SU-DHL-6 (cell line): ENCODE results near the gene FOXP4.

ENCODE experiments used
- H2AFZ ChIP-seq: fragments of 200-600 bp; sonication (generic); 2 replicates; pipeline ENCODE4 v1.6.1; 2014; ENCODE audit warnings: low read depth, mild to moderate bottlenecking, moderate library complexity, mixed read lengths, antibody characterized with exemption, low read length; ENCODE audit not compliant: severe bottlenecking
- H3F3A ChIP-seq: fragments of 200-600 bp; shearing (Covaris generic); 2 replicates; pipeline ENCODE4 v1.6.0; 2016; ENCODE audit warnings: antibody characterized with exemption, mild to moderate bottlenecking; ENCODE audit not compliant: insufficient read depth
- H3K27ac ChIP-seq: fragments of 200-600 bp; sonication (generic); 2 replicates; pipeline ENCODE4 v1.5.1; 2016; ENCODE audit warnings: low read depth, mild to moderate bottlenecking, low read length, moderate library complexity, mixed read lengths
- H3K27me3 ChIP-seq: fragments of 200-600 bp; sonication (generic), shearing (Covaris generic); 2 replicates; pipeline ENCODE4 v1.6.0; 2014; ENCODE audit warnings: mild to moderate bottlenecking, low read length
- H3K36me3 ChIP-seq: fragments of 200-600 bp; sonication (generic); 2 replicates; pipeline ENCODE4 v1.6.1; 2014; ENCODE audit warnings: mild to moderate bottlenecking, low read length, mixed read lengths
- H3K4me2 ChIP-seq: fragments of 300-600, 200-600 bp; shearing (Covaris generic), sonication (generic); 2 replicates; pipeline ENCODE4 v1.6.0; 2014; ENCODE audit warnings: low read length, low read depth, mild to moderate bottlenecking; ENCODE audit not compliant: poor library complexity, severe bottlenecking
- H3K4me3 ChIP-seq: fragments of 200-600 bp; sonication (generic); 2 replicates; pipeline ENCODE4 v1.5.1; 2014; ENCODE audit warnings: antibody characterized with exemption, low read length, mild to moderate bottlenecking, mixed read lengths; ENCODE audit not compliant: insufficient read depth, poor library complexity, severe bottlenecking
- H3K79me2 ChIP-seq: fragments of 200-600 bp; sonication (generic); 2 replicates; pipeline ENCODE4 v1.6.1; 2014; ENCODE audit warnings: mild to moderate bottlenecking, low read length, moderate library complexity; ENCODE audit not compliant: insufficient read depth
- H3K9ac ChIP-seq: fragments of 200-600 bp; sonication (generic); 2 replicates; pipeline ENCODE4 v1.7.0; 2014; ENCODE audit warnings: mild to moderate bottlenecking, low read length
- H3K9me2 ChIP-seq: fragments of 200-600 bp; sonication (generic); replicated peaks from 2 replicates; pipeline ENCODE4 v1.6.1; 2014; ENCODE audit warnings: low read length; ENCODE audit not compliant: insufficient read depth
- H3K9me3 ChIP-seq: fragments of 200-600 bp; sonication (generic); 2 replicates; pipeline ENCODE4 v1.6.1; 2014; ENCODE audit warnings: low read length, mixed read lengths; ENCODE audit not compliant: insufficient read depth
- H4K20me1 ChIP-seq: fragments of 200-600 bp; sonication (generic); 2 replicates; pipeline ENCODE4 v1.6.1; 2014; ENCODE audit warnings: low read depth, mild to moderate bottlenecking, antibody characterized with exemption, low read length, moderate library complexity, mixed read lengths
- EZH2phosphoT487 ChIP-seq: fragments of 200-600 bp; sonication (generic), shearing (Covaris generic); conservative IDR thresholded peaks from 2 replicates; pipeline ENCODE4 v1.6.1; 2018; ENCODE audit warnings: mild to moderate bottlenecking, antibody characterized with exemption, low read length, moderate library complexity, mixed read lengths
- TF ChIP-seq, protein P1 (sequence below): fragments of 200-600 bp; sonication (generic); IDR thresholded peaks from one replicate; pipeline ENCODE4 v1.5.1; 2017; ENCODE audit warnings: antibody characterized with exemption, mild to moderate bottlenecking, low read length, moderate library complexity; ENCODE audit not compliant: insufficient read depth, poor library complexity, severe bottlenecking

FOXP4 gene

DNA sequence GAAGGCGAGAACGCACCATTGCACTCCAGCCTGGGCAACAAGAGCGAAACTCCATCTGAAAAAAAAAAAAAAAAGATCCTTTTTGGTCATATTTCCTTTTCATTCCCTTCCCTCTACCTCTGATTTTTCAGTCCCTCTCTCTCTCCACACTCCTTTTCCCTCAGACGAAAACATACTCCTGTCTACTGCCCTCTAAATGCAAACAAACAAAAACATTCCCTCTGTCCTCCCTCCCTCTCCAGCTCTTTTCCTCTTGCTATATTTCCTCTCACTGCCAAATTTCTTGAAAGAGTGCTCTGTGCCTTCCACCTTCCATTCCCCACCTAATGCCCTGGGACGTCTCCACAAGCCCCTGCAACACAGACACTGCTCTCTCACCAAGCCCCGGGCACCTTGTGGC is 77.1 kb downstream of the FOXP4 start:
- no peak overlapping the region for H3K9ac ChIP-seq
- H3K79me2 ChIP-seq, result no peaks in the 10 kb centered on the region
- H3K27me3 ChIP-seq, result no peaks in the 10 kb centered on the region
- no peaks in the 10 kb centered on the region for H3F3A ChIP-seq
- H4K20me1 ChIP-seq, result no peaks in the 10 kb centered on the region
- H2AFZ ChIP-seq, result no peak overlapping the region
- no peaks in the 10 kb centered on the region for H3K9me2 ChIP-seq
- no peak overlapping the region for H3K4me2 ChIP-seq
- TF ChIP-seq, protein P1, sequence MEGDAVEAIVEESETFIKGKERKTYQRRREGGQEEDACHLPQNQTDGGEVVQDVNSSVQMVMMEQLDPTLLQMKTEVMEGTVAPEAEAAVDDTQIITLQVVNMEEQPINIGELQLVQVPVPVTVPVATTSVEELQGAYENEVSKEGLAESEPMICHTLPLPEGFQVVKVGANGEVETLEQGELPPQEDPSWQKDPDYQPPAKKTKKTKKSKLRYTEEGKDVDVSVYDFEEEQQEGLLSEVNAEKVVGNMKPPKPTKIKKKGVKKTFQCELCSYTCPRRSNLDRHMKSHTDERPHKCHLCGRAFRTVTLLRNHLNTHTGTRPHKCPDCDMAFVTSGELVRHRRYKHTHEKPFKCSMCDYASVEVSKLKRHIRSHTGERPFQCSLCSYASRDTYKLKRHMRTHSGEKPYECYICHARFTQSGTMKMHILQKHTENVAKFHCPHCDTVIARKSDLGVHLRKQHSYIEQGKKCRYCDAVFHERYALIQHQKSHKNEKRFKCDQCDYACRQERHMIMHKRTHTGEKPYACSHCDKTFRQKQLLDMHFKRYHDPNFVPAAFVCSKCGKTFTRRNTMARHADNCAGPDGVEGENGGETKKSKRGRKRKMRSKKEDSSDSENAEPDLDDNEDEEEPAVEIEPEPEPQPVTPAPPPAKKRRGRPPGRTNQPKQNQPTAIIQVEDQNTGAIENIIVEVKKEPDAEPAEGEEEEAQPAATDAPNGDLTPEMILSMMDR, result no peak
- TF ChIP-seq EZH2phosphoT487, result no peak
- H3K36me3 ChIP-seq, result no peaks in the 10 kb centered on the region
- no peak overlapping the region for H3K27ac ChIP-seq
- H3K9me3 ChIP-seq, result no peaks in the 10 kb centered on the region
- H3K4me3 ChIP-seq, result no peak overlapping the region

DNA sequence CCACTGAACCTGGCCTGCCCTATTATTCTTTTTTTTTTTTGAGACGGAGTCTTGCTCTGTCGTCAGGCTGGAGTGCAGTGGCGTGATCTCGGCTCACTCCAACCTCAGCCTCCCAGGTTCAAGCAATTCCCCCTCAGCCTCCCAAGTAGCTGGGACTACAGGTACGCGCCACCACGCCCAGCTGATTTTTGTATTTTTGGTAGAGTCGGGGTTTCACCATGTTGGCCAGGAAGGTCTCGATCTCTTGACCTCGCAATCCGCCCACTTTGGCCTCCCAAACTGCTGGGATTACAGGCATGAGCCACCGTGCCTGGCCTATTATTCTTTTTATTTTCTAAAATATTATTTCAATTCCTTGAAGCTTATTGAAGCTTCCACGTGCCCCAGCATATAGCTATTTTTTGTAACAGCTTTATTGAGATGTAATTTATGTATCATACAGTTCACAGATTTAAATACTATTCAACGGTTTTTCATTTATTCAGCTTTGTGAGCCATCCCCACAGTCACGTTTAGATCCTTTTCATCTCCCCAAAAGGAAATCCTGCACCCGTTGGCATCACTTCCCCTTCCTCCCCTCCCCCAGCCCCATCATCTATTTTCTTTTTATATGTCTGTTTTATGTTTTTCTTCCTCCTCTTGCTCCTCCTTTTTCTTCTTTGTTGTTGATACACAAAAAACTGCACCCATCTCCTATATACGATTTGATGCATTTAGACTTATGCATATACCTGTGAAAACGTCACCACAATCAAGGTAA is 78.6 kb downstream of the FOXP4 start:
- Histone ChIP-seq H2AFZ (no peak overlapping the region), H3K79me2 (no peaks in the 10 kb centered on the region), H4K20me1 (no peaks in the 10 kb centered on the region), H3K27ac (no peak overlapping the region), H3K36me3 (no peaks in the 10 kb centered on the region), H3K9me3 (no peaks in the 10 kb centered on the region), H3K9me2 (no peaks in the 10 kb centered on the region), H3K27me3 (no peaks in the 10 kb centered on the region), H3K4me3 (no peak overlapping the region), H3K9ac (no peak overlapping the region), H3K4me2 (no peak overlapping the region), H3F3A (no peaks in the 10 kb centered on the region)
- TF ChIP-seq EZH2phosphoT487, result no peak
- TF ChIP-seq, protein P1, result no peak

DNA sequence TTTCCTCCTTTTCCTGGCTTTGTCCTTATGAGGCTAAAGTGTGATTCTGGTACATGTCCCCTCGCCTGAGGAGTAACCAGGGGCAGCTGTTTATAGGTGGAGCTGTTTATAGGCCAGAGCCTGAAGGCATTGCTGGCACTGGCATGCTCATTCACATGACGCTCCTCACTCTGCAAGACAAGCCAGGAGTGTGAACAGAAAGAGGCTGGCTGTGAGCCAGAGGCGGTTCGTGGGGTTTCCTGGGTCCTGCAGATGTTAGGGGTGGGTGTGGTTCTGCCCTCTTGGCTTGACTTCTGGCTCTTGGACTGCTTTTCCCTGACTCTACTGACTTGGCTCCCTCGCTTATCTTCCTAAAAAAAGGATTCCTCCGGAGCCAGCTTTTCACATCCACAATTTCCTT is 79.3 kb downstream of the FOXP4 start:
- Histone ChIP-seq H3K4me3 (no peak overlapping the region), H3K9ac (no peak overlapping the region), H3K4me2 (no peak overlapping the region), H3K9me2 (no peaks in the 10 kb centered on the region), H3K9me3 (no peaks in the 10 kb centered on the region), H3F3A (no peaks in the 10 kb centered on the region), H3K79me2 (no peaks in the 10 kb centered on the region), H3K36me3 (no peaks in the 10 kb centered on the region), H2AFZ (no peak overlapping the region), H4K20me1 (no peaks in the 10 kb centered on the region), H3K27me3 (no peaks in the 10 kb centered on the region), H3K27ac (no peak overlapping the region)
- TF ChIP-seq, protein P1, result no peak
- TF ChIP-seq EZH2phosphoT487, result no peak
